ENCODE data around the gene ANKRD66.
"Not testable (repeated sequence)": the region's sequence is repeated elsewhere in the genome, so short reads cannot be mapped to it uniquely, and the experiment has no call there.

ANKRD66 gene

DNA sequence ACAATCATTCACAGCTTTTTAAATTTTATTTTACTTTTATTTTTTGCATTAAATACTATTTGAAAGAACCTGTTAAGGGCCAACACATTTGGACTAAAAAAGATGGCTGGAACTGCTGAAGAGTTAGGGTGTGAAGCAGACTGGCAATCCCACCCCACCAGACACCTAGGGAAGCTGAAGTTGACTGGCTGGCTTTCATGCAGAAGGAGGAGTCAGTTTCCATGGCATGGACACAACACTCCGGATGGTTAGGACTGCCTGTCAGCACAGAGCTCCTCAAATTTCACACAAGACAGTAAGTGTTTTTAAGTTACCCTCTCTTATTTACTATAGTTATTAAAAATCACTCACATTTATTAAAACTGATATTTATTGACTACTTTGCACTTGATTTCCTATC lies at the start of gene ANKRD66:
Gene ANKRD66, plus strand, starts transcription at position 238 of the 400 bp plus-strand sequence. CDS start 5,016 bp downstream, outside the sequence.
- DNase-seq: no peak

DNA sequence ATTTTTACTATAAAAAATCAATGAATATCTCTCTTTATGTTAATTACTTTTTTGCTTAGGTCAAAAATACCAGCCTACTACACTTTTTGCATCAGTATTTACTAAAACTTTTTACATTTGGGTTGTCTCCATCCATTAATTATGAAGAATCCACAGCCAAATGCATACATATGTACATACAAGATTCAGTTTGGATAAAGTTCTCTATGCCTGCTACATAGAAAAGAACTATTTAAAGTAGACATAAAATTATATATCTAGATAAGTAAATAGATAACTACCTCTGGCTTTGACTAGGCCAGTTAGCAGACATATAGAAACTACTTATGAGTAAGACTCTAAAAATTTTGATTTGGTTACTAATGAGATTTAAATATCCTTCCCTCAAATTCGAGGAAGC lies 46.8 kb upstream of the ANKRD66 start:
- DNase-seq: no peak

DNA sequence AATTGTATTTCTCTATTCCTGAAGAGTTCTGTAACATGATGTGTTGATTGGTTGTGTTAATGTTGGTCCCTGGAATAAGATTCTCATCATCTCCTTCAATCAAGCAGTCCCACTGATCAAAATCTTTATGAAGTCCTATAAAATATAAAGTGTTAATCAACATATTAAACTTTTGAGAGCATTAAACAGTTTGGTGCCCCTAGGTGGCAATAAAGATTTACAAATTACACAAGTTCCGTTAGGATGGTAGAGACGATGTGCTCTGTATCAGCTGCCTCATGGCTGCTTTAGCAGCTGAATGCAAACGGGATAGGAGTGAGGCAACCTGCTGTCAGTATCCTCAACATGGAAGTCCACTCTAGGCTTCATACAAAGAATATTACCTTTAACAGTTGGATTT lies 42.2 kb upstream of the ANKRD66 start:
- DNase-seq: no peak

DNA sequence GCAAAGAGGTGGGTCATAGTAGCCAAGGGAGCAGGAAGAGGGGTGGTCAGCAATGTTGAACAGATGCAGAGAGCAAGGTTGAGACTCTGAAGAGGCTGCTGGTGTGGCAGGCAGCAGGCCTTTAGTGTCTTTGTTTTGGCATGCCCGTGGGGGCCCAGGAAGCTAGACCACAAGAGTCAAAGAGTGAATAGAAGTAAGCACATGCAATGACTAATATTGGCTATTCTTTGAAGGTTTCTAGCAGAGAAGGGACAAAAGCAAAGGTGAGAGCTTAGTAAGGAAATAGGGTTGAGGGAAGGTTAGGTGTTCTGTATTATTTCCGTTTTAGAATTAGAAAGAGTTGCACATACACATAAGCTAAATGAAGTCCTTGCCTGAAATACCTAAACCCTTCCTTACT lies 40.3 kb upstream of the ANKRD66 start:
- DNase-seq: no peak

DNA sequence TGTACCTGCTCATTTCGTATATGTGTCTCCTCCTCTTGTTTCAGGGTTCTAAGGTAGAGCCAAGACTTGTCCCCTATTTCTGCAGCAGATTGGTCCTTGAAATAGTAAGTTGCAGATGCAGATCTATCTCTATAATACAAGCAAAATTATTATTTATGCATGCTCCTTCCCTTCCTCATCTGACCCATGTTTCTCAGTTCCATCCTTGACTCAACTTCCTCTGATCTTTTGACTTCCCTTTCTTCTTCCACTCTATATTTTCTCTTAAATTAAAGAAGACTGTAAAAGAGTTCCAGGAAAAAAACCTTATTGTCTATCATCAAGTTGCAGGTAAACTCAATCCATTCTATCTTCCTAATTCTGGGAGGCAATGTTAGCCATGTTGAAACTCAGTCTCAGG lies 35.2 kb upstream of the ANKRD66 start:
- no peak for DNase-seq

DNA sequence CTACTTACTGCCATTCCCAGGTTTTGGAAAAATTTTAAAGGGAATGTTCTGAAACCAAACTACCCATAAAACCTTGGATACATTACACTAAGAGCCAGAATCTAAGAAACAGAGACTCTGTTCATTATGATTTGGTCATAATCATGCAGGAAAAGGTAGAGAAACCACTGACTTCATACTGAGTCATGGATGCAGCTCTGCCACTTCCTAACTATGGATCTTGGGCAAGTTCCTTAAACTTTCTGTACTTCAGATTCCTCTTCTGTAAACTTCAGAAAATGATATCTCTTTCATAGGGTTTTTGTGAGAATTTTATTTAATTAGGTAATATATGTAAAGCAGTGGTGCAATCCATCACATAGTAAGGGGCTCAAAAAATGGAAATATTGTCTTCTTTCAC lies 31.6 kb upstream of the ANKRD66 start:
- no peak for DNase-seq

DNA sequence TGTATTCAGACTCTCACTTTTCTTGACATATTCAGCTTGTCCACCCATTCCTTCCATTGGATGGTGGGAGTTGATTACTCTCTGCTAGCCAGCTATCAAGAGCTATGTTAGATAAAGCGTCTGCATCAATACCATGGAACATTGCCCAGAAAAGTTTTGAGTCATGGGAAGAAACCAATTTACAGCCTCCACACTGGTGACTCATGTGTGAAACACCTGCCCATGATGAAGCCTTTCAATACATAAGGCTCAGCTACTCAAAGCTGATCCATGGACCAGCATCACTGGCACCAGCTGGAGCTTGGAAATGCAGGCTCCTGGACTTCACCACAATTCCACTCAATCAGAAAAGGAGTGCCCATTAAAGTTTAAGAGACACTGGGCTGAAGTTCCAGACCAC lies 27.6 kb upstream of the ANKRD66 start:
- no peak for DNase-seq

DNA sequence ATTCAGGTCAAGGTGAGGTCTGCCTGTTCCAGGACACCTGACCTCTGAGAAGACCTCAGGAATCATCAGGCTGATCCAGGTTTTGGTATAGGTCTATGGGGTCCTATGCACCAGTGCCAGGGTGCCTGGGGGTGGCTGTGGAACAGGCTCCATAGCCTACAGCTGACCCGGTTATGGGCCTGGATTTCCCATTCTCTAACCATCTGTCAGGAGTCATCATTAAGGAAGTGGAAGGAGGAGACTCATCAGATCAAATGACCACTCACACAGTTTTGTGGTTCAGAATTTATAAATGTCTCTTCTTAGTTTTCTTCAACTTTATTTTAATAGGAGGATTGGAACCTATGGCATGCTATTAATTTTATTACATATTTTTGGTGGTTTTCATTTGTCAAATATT lies 26.3 kb upstream of the ANKRD66 start:
- DNase-seq: no peak

DNA sequence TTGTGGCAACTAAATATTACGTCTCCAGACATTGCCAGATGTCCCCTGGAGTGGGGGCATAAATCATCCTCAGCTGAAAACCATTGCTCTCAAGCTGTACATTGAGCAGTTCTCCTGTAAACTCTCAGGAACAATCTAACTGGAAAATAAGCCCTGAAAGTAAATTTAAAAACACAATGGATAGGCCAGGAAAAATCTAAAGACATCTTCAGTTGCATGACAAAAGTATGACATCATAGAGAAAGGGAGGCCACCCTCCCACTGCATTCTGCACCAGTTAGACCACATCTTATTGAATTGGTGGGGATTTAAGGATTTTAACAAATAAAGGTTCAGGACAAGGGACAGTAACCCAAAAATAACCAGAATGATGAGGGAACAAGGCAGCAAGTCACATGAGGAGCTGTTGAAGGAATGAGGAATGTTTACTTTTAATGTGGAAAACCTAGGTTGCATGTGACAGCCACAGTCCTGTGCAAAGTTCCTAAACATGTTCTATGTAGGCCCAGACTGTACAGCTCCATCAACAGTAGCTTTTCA lies 16.9 kb upstream of the ANKRD66 start:
- no peak for DNase-seq

DNA sequence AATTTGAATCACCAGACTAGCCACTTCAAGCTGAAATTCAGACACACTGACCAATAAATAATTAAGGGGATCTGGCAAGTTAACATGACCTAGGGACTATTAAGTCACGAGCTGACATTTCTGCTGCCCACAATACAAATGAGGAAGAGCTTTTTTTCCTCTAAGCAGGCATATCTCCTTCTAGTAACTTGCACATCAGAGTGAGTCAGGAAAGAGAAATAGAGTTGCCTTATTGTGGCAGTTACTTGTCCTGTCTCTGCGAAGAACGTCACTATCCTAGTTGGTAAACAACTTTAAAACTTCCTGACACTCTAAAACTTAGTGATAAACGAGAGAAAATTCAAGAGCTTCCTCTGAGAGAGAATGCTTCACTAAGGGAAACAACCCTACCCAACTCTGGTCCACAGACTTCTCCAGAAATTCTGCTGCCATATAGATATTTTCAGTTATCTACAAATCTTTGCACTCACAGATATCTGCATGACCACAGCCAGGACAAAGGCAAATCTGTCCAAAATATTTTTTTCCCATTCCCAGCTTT lies 15.7 kb upstream of the ANKRD66 start:
- no peak for DNase-seq

DNA sequence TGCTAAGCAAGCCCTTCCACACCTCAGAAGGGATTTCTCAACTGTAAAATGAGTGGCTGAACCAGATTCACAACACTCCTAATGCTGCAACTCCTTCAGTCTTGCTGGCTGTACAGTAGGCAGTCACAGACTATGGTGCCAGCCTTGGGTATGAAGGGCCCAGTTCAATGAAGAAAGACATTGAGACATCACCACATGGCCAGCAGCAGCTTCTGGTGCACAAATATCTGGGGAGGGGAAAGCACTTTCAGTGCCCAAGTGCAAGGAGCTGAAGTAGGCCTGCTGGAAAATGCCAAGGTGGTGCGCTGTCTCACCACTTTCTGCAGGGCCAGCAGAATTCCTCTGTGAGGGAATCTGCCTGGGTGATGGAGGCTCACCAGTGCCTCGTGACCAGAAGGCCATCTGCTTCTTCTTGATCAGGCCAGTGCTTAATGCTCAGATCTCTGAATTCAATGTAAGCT lies 13.4 kb upstream of the ANKRD66 start:
- DNase-seq: no peak

DNA sequence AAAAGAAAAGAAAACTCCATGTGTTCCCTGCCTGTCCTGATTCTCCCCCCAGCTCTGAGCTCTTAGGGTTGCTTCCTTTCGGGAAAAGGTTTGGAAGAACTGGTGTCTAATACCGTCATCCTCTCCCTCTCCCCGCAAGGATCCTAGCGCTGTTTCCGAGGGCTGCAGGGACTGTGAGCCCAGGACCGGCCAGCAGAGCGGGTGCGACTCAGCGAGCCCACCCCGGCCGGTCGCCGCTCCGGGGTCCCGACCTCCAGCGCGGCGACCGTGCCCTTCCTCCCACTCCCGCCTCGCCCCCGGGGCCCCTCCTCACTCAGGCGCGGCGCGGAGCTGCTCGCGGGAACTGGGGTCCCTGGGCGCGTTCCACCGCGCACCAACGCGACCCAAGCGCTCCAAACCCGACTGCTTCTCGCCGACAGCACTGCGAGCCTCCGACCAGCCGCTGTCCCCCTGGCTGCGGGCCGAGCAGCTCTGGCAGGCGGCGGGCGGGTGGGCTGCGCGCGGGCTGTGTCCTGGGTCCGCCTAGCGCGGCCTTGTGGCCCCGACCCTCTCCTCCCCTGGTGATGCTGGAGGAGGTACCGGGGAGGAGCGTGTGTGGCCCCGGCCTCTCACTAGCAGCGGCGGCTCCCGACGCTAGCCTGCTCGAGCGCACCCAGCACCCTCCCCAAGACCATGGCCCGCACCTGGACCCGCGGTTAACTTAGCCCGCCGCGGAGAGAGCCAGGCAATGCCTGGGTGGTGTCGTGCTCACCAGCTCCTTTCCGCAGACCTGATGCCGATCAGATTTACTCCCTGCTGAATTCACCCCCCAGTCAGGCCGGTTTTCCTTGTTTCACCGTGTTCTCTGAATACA lies 11.6 kb upstream of the ANKRD66 start, which contains the start of gene PLA2G7:
Gene PLA2G7, minus strand, starts transcription at position 509 of the 853 bp plus-strand sequence. CDS start 12,484 bp downstream, outside the sequence.
- DNase-seq: no peak

DNA sequence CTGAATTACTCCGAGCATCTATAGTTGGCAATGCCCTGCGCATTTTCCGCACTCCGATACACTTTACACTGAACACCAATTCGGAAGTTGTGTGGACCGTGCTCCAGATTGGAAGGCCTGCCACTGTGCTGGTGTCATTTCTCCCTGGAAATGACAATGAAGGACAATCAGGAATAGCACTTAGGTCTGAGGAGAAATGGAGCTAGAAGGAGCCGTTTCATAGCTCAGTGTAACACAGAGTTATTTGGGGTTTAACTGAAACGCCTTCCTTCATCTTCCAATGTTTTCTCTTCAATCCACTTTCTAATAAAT lies 11.1 kb upstream of the ANKRD66 start:
- no peak for DNase-seq

DNA sequence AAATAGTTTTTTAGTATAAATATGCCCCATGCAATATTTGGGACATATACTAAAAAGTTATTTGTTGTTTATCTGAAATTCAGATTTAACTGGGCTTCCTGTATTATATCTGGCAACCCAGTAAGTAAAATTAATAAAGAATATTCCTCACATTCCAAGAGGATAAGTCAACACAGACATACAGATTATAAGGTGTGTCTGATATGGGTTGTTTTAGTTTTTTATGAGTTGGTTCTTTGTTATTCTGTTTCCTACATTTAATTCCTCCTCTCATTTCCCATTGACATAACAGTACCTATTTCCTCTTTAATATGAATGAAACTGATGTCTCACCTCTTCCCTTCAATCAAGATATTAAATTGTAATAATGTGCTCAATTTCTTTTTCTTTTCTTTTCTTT lies 9.8 kb upstream of the ANKRD66 start:
- DNase-seq: no peak

DNA sequence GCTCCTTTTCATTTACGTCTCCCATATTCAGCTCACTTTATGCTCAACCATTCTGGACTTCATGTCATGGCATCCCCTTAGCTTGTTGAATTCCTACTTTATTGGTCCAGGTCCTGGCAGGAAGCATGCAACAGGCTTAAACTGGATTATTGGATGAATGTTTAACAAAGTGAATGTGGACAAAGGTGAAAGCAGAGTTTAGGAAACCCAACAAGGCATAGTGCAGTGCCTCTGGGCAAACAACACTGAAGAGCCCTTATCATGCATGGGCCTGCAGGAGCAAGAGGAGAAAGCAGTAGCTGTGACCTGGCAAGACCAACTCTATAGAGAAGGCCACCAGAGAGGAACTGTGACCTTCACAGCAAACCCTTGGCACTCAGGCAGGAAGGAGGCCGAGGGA lies 5.3 kb upstream of the ANKRD66 start:
- DNase-seq: no peak

DNA sequence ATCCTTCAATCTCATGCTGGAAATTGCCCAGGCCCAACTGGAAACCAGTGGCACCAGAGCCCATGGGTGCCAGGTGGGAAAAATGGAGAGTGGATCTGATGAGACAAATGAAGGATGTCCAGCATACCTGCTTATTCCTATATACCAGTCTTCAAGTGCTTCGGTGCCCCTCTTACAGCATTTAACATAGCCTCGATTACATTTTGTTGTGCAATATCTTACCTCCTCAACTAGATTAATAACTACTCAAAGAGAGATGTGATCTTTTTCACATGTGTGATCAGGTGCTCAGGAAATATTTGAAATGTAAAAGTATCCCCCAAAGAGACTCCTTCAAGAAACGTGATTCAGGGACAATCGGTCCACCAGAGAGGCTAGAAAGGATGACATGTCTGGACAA lies 4.8 kb upstream of the ANKRD66 start:
- no peak for DNase-seq

DNA sequence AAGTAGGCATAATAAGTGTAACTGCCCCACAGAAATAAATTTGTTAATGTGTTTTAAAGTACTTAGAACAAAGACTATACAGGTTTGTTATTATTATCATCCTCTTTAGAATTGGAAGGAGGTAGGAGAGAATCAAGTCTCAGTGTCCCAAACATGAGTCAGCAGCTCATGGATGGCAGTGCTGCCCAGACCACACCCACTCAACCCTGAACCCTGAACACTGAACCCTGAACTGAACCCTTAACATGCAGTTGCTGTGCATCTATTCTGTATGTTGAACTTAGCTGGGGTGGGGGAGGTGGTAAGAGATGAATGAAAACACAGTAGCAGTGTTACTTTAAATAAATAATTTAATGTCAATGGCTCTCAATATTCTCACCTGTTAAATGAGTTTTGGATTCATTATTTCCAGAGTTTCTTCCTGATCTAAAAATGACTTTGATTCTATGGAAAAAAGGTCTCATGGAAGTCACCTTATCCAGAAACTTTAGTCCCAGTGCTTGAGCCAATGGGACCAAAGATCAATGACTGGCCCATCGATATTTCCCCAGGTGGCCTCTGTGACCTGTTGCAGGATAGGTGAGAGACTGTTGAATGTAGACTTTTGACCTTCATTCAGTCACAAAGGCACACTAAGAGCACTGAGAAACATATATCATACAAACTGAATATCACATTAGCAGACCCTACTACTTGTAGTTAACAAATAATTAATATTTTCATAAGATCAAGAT lies 3.1 kb upstream of the ANKRD66 start:
- DNase-seq: no peak

DNA sequence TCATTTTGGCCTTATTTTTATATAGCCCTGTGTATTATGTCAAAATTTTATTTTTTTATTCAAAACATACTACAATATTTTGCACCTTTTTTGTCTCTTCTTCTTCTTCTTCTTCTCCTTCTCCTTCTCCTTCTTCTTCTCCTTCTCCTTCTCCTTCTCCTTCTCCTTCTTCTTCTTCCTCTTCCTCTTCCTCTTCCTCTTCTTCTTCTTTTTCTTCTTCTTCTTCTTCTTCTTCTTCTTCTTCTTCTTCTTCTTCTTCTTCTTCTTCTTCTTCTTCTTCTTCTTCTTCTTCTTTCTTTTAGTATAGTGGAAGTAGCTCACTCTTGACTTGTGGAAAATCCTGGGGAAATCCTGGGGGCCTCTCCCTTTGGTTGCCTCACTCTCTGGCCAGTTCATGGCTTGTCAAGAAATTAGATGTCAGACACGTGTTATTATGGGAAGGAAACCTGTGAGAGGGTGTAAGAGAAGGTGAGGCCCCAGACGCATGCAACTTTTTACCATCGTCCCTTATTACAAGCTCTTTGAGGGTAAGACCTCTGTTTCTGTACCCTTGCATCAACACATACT lies 2.5 kb upstream of the ANKRD66 start:
- not testable (repeated sequence) for DNase-seq

DNA sequence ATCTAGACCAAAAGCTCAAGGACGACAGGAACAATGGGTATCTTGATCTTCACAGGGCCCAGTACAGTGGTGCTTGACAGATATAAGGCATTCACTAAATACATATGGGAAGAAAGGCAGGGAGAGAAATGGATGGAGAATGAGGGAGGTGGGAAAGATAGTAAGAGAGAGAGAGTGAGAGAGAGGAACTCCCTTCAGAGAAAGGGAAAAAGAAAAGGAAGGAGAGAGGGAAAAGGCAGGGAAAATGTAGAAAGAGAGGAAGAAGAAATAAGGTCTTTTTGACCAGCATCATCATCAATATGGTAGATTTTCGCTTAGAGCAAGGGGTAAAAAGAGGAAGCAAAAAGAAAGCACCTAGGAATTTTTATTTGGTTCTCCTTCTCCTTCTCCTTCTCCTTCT lies 760 bp upstream of the ANKRD66 start:
- DNase-seq: no peak

DNA sequence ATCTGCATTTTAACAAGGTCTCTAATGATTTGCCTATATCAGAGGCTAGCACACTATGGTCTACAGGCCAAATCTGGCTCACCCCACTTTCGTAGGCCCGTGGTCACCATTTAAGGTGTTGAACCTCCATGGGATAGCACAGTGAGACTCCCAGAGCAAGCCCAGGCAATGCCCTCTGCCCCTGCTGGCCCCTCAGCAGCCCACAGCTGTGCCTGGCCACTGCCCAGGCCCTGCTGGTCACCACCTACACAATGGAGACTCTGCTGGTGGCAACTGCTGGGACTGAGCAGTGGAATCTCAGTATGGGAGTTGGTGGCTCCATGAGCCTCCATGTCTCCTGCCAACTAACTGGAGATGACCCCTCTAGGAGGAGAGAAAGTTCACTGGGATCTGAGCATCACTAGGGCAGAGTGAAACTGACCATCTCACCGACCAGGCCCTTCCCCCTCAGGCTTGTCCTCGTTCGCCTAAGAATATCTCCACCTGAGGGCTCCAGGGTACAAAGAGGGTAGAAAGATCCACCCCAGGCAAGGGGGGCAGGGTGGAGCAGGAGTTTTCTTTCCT lies 2.3 kb downstream of the ANKRD66 start:
- DNase-seq: no peak

DNA sequence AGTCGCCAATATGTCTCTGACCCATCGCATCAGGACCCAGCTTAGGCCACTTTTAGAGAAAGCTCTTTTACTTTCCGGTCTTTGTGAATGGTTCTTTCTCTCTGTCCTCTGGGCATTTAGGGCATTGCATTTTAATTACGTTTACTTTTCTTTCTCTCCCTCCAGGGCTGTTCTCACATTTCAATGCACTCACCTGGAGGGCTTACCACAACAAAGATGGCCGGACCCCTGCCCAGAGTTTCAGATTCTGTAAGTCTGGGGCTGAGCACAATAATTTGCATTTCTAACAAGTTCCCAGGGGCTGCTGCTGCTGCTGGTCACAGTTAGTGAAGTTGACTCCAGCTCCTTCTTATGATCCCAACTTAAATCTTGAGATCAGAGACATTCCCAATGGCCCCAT lies 3.0 kb downstream of the ANKRD66 start:
- DNase-seq: no peak

DNA sequence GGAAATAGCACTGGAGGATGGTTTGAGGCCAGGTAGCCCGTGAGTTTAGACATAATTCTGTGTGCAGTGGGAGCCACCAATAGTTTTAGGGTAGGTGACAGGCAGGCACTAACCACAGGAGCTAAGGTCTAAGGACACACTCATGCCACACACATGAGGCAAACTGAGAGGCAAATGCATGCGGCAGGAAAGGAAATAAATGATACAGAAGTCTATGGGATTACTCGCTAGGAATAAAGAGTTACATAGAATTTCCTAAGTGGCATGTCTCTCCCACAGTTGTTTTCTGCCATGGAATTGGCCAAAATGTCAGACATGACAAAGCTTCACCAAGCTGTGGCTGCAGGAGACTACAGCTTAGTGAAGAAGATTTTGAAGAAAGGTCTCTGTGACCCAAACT lies 4.9 kb downstream of the ANKRD66 start:
- no peak for DNase-seq

DNA sequence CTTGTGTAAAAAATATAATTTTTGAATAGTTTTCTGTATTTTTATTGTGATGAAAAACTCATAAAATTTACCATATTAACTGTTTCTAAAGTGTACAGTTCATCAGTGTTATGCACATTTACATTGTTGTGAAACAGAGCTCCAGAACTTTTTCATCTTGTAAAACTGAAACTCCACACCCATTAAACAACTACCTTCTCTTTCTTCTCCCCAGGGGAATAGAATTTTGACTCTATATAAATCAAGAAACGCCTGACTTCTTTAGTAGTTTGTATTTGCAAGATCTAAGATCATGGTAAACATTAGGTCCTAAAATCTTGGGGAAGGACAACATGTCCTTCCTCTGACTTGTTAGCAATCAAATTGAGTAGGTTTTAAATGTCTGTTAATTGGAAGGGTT lies 9.1 kb downstream of the ANKRD66 start:
- no peak for DNase-seq
